COLO829 (cell line): ENCODE measurements around the gene ENO3.
A peak's percentile ranks its signal among the peaks of the same experiment; 100 is the strongest.

ENCODE experiments used
- DNase-seq: peaks from one replicate; pipeline ENCODE4 v3.0.0; 2012; ENCODE audit warnings: low spot score

Gene ENO3

GRCh38 chr17:4937553-4937952 is 13.4 kb upstream of the ENO3 start:
- no peak for DNase-seq

GRCh38 chr17:4938069-4938491 is 12.8 kb upstream of the ENO3 start:
- DNase-seq: no peak

GRCh38 chr17:4938688-4939545 is 12.0 kb upstream of the ENO3 start:
- DNase-seq: no peak

- DNase-seq: no peak
Measured at GRCh38 chr17:4939546-4939795, 11.4 kb upstream of the ENO3 start.

DNA sequence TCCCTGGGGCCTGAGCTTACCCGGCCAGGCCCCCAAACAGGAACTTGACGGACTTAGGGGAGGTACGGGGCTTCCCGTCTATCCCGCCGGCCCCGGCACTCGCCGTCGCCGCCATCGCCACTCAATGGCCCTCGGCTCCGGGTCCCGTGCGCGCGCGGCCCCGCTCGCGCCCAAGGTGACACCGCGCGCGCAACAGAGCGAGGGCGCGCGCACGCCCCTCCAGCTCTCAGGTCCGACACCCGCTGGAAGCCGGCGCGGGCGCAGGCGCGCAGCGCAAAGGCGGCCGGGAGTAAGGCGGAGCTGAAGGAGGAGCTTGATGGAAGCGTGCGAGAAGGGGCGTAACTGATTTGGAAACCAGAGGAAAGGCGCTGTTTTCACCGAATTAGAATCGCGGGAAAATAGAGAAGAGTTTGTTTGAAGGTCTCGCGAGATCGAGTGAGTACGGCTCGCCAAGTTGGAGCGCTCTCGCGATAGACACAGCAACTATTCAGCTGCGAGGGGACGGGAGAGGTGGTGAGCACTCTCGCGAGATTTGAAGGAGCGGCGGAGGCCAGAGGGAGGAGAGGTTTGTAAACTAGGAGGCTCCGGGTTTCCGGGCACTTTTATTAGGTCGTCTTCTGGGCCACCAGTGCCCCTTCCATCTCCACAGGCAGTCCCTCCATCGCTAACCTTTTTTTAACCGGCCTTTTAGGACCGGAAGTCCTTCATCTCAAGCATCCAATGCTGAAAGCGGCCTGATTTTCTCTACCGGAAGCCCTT is 10.9 kb upstream of the ENO3 start, which contains the start of the genes RNF167 and SLC25A11:
TSS of gene RNF167 (plus strand) at position 473 of the 759 bp plus-strand sequence. CDS start 642 bp downstream, outside the sequence.
TSS of gene SLC25A11 (minus strand) at position 251 of the 759 bp plus-strand sequence. CDS start at position 115, 136 bp downstream.
- DNase-seq: peak; percentile 100

DNA sequence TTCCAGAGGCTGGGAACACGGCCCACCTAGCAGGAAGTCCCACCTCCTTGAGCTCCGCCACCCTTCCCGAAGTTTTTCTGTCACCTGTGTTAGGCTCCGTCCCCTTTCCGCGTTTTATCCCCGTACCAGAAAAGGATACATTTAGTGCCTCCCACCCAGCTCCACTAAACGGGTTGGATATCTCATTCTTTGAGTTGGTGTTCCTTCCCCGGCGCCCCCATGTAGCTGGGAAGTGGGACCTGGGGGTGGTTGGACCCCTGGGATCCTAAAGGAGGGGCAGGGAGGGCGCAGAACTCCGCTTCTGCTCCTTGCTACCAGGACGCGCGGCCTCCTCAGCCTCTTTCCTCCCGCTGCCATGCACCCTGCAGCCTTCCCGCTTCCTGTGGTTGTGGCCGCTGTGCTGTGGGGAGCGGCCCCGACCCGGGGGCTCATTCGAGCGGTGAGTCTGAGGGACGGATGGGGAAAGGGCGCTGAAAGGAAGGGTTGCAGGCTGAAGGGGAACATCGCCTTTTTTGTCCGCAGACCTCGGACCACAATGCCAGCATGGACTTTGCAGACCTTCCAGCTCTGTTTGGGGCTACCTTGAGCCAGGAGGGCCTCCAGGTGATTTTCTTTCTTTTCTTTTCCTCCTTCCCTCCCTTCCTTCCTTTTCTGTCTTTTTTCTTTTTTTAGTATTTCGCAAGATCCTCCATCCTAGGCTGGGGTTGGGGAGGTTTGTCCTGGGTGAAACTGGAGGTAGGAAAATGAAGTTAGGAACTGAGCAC is 10.2 kb upstream of the ENO3 start:
- DNase-seq: peak; percentile 87

- DNase-seq: no peak
Measured at GRCh38 chr17:4941319-4941610, 9.7 kb upstream of the ENO3 start.

DNA sequence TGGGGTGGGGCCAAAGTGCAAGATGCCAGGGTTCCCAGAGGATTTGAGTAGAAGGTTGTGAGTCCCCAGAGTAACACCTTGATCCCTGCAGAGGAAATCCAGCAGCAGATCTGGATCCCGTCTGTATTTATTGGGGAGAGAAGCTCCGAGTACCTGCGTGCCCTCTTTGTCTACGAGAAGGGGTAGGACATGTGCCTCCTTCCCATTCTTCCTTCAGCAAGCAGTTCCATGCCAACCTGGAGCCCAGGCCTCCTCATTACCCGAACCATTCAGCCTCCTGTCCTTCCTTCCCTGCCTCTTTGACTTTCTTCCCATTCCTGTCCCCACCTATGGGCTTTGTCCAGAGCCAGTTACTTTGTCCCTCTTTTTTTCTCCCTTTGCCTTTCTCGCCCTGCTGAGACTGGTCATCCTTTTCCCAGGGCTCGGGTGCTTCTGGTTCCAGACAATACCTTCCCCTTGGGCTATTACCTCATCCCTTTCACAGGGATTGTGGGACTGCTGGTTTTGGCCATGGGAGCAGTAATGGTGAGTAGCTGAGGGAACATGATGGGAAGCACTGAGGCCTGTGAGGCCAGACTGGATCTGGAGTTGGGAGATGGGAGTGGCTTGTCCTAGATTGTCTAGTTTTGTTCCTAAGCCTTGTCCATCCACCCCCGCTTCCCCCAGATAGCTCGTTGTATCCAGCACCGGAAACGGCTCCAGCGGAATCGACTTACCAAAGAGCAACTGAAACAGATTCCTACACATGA is 8.0 kb upstream of the ENO3 start:
- DNase-seq: no peak

GRCh38 chr17:4944163-4944553 is 6.8 kb upstream of the ENO3 start:
- DNase-seq: no peak

- no peak for DNase-seq
Measured at GRCh38 chr17:4944554-4945175, 6.3 kb upstream of the ENO3 start.

GRCh38 chr17:4945176-4945943 is 5.6 kb upstream of the ENO3 start:
- peak; percentile 90 for DNase-seq

DNA sequence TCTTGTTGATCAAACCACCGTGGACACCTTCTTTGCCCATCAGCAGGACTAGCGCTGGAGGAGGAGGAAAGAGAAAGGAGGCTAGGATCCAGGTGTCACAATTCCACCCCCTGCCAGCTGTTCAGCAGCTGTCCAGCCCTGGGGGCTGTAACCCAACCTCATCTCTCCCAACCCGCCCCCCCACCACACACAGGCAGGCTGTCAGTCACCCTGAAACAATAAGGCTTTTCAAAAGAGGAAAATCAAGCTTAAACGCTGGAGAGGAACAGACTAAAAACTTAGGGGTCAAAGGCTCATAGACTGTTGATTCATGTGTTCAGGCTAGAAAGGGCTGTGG is 5.0 kb upstream of the ENO3 start:
- DNase-seq: no peak

DNA sequence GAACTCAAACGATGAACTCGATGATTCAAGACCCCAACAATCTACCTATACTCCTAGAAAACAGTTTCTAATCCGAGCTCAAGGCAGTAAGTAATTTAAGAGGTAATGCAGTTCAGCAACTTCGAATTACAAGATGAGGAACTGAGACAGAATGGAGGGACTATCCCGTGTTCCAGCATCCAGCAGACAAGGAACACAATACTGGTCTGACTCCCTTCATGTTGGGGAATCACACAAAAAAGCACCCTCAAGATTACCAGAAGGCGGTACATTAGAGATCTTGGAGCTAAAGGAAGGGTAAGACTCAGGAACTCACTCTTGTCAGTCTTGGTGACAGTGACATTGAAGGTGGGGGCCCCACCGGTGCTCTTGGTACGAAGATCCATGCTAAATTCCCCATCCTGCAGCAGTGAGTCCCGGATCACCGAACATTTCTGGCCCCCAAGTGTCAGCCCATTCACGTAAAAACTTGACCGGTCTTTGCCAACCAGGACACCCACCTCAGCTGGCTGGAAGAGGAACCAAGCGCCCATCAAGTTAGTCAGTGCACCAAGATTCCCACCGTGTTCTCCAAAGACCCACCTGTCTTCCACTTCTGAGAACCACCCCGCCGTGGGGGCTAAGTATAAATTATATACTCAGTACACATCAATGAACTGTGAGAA is 4.5 kb upstream of the ENO3 start:
- no peak for DNase-seq

GRCh38 chr17:4947010-4947410 is 3.9 kb upstream of the ENO3 start:
- DNase-seq: no peak

DNA sequence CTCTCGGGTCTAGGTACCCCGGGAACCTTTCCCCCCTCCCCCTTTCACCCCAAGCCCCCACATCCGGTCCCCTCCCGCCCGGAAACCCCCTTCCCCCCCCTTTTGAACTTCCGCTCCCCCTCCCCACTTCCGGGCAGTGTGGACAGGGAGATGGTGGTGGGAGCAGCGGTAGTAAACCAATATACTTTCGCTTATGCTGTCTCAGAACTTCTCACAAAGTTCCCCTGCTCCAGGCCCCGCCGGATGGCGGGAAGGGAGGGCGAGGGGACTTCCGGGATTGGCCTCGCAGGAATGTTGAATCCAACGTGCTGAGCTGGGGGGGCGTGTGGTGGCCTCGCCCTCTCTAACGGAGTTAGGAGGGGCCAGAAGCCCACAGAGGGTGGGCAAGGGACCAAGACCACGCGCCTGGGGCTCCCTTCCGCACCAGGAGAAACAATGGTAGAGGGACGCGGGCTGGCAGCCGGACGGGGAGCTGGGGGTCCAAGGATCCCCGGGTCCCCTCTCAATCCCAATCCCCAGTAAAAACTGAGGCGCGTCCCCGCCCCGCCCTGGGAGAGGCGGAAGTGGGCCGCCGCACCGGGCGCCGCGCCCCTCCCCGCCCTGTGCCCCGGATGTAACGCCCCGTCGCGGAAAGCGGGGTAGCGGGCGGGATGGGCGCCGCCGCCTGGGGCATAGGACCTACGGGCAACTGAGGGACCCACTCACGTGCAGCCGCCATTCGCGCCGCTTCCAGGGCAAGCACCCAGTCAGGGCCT is 3.3 kb upstream of the ENO3 start:
- DNase-seq: no peak

DNA sequence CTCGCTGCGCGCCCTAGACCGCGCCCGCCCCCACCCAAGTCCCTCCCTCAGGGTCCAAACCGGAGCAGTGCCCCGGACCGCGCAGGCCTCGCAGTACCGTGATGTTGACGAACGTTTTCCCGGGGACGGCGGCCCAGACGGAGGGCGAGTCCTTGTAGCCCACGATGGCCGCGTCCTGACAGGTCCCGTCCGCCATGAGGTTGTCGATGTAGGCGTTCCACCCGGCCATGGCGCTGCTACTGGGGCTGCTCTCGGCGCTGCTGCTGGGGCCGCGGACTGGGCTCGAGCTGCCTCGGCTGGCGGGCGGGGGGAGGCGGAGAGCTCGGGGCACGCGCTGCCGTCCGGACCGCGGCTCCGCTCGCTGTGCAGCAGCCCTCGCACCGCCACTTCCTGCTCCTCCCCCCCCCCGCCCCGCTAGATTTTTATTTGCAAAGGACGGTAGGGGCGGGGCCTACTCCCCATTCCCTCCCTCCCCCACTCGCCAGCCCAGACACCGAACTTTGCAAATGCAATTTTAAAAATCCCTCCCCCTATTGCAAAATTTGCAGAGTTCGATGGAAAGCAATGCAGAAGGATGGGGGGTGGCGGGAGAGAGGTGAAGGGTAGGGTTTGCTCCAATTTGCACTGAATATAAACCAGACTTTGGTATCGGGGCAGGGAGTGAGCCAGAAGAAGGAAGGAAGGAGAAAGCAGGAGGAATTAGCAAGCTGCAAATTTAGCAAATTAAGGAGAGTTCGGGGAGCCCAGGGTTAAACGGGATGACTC is 2.6 kb upstream of the ENO3 start, which contains the start of gene PFN1:
TSS of gene PFN1 (minus strand) at position 365 of the 765 bp plus-strand sequence. CDS start at position 229, 136 bp downstream.
- DNase-seq: peak; percentile 86

- peak; percentile 88 for DNase-seq
Measured at GRCh38 chr17:4948931-4949320, 2.0 kb upstream of the ENO3 start.

GRCh38 chr17:4949321-4950074 is 1.4 kb upstream of the ENO3 start:
- no peak for DNase-seq
